K562 (cell line): ENCODE results near the gene DLGAP3. TPM values are rescaled to one million over a fixed set of nuclear protein-coding genes. Genes with fewer than 3 reads are reported as not detected.

Source experiments
- ADNP ChIP-seq: fragments of 200-800 bp; sonication (Bioruptor generic); IDR thresholded peaks from 2 replicates; pipeline ENCODE4 v1.6.1; 2016; ENCODE audit warnings: missing genetic modification characterization, missing compliant biosample characterization
- ARID1B ChIP-seq: fragments of 450-650 bp; IDR thresholded peaks from 2 replicates; pipeline ENCODE4 v1.6.1; 2016; ENCODE audit warnings: antibody characterized with exemption, mild to moderate bottlenecking, inconsistent platforms
- ATF1 ChIP-seq, 2 experiments: fragments of 450-650 bp in 1 of 2; IDR thresholded peaks; 2 replicates each; pipeline ENCODE4 v1.6.1; 2016; ENCODE audit warnings: missing compliant biosample characterization in 1 of 2, missing genetic modification characterization in 1 of 2
- BRD9 ChIP-seq: fragments of 450-650 bp; IDR thresholded peaks from 2 replicates; pipeline ENCODE4 v1.6.1; 2018; ENCODE audit warnings: low read depth; ENCODE audit not compliant: partially characterized antibody
- COPS2 ChIP-seq: fragments of 450-650 bp; conservative IDR thresholded peaks from 2 replicates; pipeline ENCODE4 v1.6.1; 2016; ENCODE audit warnings: mild to moderate bottlenecking, moderate library complexity
- EP300 ChIP-seq: IDR thresholded peaks from 2 replicates; pipeline ENCODE4 v1.6.1; 2012; ENCODE audit warnings: low read length, improper control_type of control experiment
- GMEB1 ChIP-seq: fragments of 250-450 bp; sonication (Bioruptor Pico); IDR thresholded peaks from 2 replicates; pipeline ENCODE4 v1.4.0; 2020; ENCODE audit warnings: mild to moderate bottlenecking
- PURB ChIP-seq: sonication (generic); formaldehyde crosslinking; IDR thresholded peaks from 2 replicates; pipeline ENCODE4 v1.9.0; 2021; ENCODE audit warnings: low read depth, mild to moderate bottlenecking, missing genetic modification reagents
- SREBF2 ChIP-seq: sonication (generic); formaldehyde crosslinking; IDR thresholded peaks from 2 replicates; pipeline ENCODE4 v1.4.0; 2020; ENCODE audit warnings: mild to moderate bottlenecking, missing genetic modification reagents
- SRSF9 ChIP-seq: fragments of 200-400 bp; formaldehyde crosslinking; IDR thresholded peaks from 2 replicates; pipeline ENCODE4 v1.6.1; 2017; ENCODE audit warnings: low read depth, low read length, borderline replicate concordance
- TFAP4 ChIP-seq: sonication (generic); formaldehyde crosslinking; IDR thresholded peaks from 2 replicates; pipeline ENCODE4 v1.8.0; 2022; ENCODE audit warnings: missing genetic modification reagents, mild to moderate bottlenecking, moderate library complexity, borderline replicate concordance
- ZBTB34 ChIP-seq: fragments of 250-450 bp; sonication (Bioruptor Pico); IDR thresholded peaks from 2 replicates; pipeline ENCODE4 v1.8.0; 2021; ENCODE audit warnings: mild to moderate bottlenecking, moderate library complexity
- ZC3H11A ChIP-seq: IDR thresholded peaks from 2 replicates; pipeline ENCODE4 v1.6.1; 2012; ENCODE audit warnings: low read depth, low read length, improper control_type of control experiment
- ZNF197 ChIP-seq: fragments of 200-800 bp; sonication (Bioruptor generic); IDR thresholded peaks from 2 replicates; pipeline ENCODE4 v1.6.1; 2016; ENCODE audit warnings: low read depth, missing genetic modification characterization, missing compliant biosample characterization
- ZNF212 ChIP-seq: fragments of 450-650 bp; formaldehyde crosslinking; IDR thresholded peaks from 2 replicates; pipeline ENCODE4 v1.4.0; 2020; ENCODE audit warnings: mild to moderate bottlenecking
- ZNF583 ChIP-seq: fragments of 250-450 bp; sonication (Bioruptor Pico); IDR thresholded peaks from 2 replicates; pipeline ENCODE4 v1.4.0; 2020
- ZNF780A ChIP-seq: fragments of 250-450 bp; sonication (Bioruptor Pico); IDR thresholded peaks from 2 replicates; pipeline ENCODE4 v1.5.0; 2021; ENCODE audit warnings: mild to moderate bottlenecking
- polyA plus RNA-seq, 8 experiments: library from polyadenylated mRNA; depleted of rRNA in 4 of 8; stranded (reverse) in 5 of 8; unstranded in 3 of 8; fragments of >200 nt; fragmentation: Nextera tagmentation in 2 of 8; fragmentation: Illumina TruSeq in 1 of 8; extraction: Ambion mirVana in 2 of 8; extraction: Trizol in 1 of 8; gene quantifications; 2 replicates each; pipeline versions ENCODE4 v1.2.1 to v1.2.3, GENCODE V29; 2011 to 2014; ENCODE audit warnings: inconsistent platforms in 1 of 8, missing spikeins in 1 of 8
- total RNA-seq, 7 experiments: library from RNA; depleted of rRNA in 6 of 7; stranded (reverse); fragments of >200 nt in 6 of 7; fragmentation: Illumina TruSeq in 2 of 7; extraction: Trizol in 2 of 7; gene quantifications; 2 replicates each; pipeline versions ENCODE4 v1.2.1 to v1.2.3, GENCODE V29; 2011 to 2021; ENCODE audit warnings: low replicate concordance in 1 of 7
- TF ChIP-seq, protein P1 (sequence below), 2 experiments: fragments of 450-650 bp in 1 of 2; IDR thresholded peaks; 2 replicates each; pipeline ENCODE4 v1.6.1; 2011 to 2017; ENCODE audit warnings: low read depth in 2 of 2, antibody characterized with exemption in 1 of 2, borderline replicate concordance in 1 of 2, low read length in 1 of 2, mild to moderate bottlenecking in 1 of 2, mixed read lengths in 1 of 2; ENCODE audit not compliant: control insufficient read depth in 1 of 2
- TF ChIP-seq, protein P2 (sequence below), 2 experiments: fragments of 450-650 bp in 1 of 2; sonication (generic) in 1 of 2; formaldehyde crosslinking; conservative IDR thresholded peaks; 2 replicates each; pipeline versions ENCODE4 v1.4.0 to v1.8.1; 2020 to 2022; ENCODE audit warnings: mild to moderate bottlenecking in 1 of 2, missing genetic modification reagents in 1 of 2

Gene DLGAP3
- total and polyA plus RNA-seq, 9 of the 15 experiments (the other 6 are each of a cell fraction or from before 2014, with no cell fraction given): 0.01 to 0.16 (median 0.07) TPM; not detected in 6

GRCh38 chr1:34843392-34844251 lies 85.8 kb downstream of the DLGAP3 start (continued):
- TF ChIP-seq TFAP4 (CRISPR knock-in tag) (peak; percentile 98), BRD9 (peak; percentile 45), COPS2 (no peak), ZNF197 (CRISPR knock-in tag) (peak; percentile 95), PURB (CRISPR knock-in tag) (no peak), ZNF780A (CRISPR knock-in tag) (no peak), SREBF2 (CRISPR knock-in tag) (no peak), ZNF212 (CRISPR knock-in tag) (no peak), SRSF9 (no peak), ARID1B (peak; percentile 98), EP300 (peak; percentile 90), ATF1 (CRISPR knock-in tag; IDR thresholded peaks at IDR 0.05) (no peak), ATF1 (tag; IDR thresholded peaks at IDR 0.05) (peak; percentile 50; the same call in 1 of the 2 replicates), ZNF583 (CRISPR knock-in tag) (0 out of 2 replicates have a peak, but pooled peaks have one; percentile 48), GMEB1 (CRISPR knock-in tag) (peak; percentile 54), ZC3H11A (no peak), ADNP (tag) (no peak), ZBTB34 (CRISPR knock-in tag) (no peak)
- TF ChIP-seq, protein P1, sequence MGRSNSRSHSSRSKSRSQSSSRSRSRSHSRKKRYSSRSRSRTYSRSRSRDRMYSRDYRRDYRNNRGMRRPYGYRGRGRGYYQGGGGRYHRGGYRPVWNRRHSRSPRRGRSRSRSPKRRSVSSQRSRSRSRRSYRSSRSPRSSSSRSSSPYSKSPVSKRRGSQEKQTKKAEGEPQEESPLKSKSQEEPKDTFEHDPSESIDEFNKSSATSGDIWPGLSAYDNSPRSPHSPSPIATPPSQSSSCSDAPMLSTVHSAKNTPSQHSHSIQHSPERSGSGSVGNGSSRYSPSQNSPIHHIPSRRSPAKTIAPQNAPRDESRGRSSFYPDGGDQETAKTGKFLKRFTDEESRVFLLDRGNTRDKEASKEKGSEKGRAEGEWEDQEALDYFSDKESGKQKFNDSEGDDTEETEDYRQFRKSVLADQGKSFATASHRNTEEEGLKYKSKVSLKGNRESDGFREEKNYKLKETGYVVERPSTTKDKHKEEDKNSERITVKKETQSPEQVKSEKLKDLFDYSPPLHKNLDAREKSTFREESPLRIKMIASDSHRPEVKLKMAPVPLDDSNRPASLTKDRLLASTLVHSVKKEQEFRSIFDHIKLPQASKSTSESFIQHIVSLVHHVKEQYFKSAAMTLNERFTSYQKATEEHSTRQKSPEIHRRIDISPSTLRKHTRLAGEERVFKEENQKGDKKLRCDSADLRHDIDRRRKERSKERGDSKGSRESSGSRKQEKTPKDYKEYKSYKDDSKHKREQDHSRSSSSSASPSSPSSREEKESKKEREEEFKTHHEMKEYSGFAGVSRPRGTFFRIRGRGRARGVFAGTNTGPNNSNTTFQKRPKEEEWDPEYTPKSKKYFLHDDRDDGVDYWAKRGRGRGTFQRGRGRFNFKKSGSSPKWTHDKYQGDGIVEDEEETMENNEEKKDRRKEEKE (IDR thresholded peaks at IDR 0.05; ENCODE audit: borderline replicate concordance in 1 of 2, control insufficient read depth in 1 of 2, low read depth in 2 of 2, low read length in 1 of 2): no peak
- TF ChIP-seq, protein P2, sequence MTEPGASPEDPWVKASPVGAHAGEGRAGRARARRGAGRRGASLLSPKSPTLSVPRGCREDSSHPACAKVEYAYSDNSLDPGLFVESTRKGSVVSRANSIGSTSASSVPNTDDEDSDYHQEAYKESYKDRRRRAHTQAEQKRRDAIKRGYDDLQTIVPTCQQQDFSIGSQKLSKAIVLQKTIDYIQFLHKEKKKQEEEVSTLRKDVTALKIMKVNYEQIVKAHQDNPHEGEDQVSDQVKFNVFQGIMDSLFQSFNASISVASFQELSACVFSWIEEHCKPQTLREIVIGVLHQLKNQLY (CRISPR knock-in tag; conservative IDR thresholded peaks at IDR 0.05): no peak
